ENCODE data around the gene PAX4. TPM values are rescaled to one million over a fixed set of nuclear protein-coding genes. Genes with fewer than 3 reads are reported as not detected.
"Not testable (repeated sequence)": the region's sequence is repeated elsewhere in the genome, so short reads cannot be mapped to it uniquely, and the experiment has no call there.

Gene PAX4
- total RNA-seq, 1 donor from 2014 or later = not detected

DNA sequence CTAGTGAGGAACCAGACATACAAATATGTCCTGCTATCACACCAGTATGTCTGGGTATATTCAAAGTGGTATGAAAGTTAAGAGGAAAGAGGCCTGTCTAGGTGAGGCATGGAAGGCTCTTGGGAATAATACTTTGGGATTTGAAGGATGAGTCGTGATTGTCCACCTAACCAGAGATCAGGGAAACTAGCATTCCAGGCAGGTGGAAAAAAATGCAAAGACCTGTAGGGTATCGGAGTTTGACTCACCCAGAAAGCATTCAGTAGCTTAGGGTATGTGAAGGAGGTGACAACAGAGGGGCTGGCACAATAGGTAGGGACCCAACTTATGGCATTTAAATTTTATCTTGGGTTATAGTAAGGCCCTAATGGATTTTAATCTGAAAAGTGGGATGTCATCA is 31.6 kb downstream of the PAX4 start:
- intact Hi-C loops (cut with micrococcal nuclease) = loop anchor here (5.0 to 10.0 kb wide), 3 partner anchors 139 to 871 kb away; partner anchors contain the start of gene HILPDA

- intact Hi-C loops (cut with micrococcal nuclease) = loop anchor here (5.0 to 10.0 kb wide), 3 partner anchors 138 to 872 kb away; partner anchors contain the start of gene HILPDA
These were observed 32.6 kb downstream of the PAX4 start, which contains the start of gene GCC1 for GRCh38 chr7:127585044-127585953. Gene GCC1, minus strand, starts transcription at chr7:127585596. Its CDS starts 414 bp downstream, at chr7:127585182.

- intact Hi-C loops (cut with micrococcal nuclease) = loop anchor here (1.0 to 10.0 kb wide), 4 partner anchors 137 to 873 kb away; partner anchors contain the start of genes HILPDA and ZNF800
These were observed 33.3 kb downstream of the PAX4 start for GRCh38 chr7:127584648-127585043.

DNA sequence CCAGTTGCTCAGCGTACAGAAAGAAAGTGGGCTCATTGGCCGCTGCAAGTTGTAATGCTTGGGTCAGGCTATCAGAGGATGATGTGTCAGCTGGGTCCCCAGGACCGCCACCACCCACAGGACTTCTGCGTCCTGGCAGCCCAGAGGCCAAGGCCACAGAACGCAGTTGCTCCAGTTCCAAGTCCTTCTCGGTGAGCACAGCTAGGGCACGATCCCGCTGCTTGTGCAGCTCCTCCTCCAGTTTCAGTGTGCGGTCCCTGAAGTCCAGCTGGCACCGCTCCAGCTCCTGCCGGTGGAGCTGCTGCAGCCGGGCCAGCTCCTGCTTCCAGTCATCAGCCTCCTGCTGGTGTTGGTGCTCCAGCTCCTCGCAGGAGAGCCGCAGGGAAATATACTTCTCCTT is 35.6 kb downstream of the PAX4 start:
- intact Hi-C loops (cut with micrococcal nuclease) = loop anchor here (10.0 kb wide), 1 partner anchor 272 kb away; no protein-coding TSS in a partner anchor

DNA sequence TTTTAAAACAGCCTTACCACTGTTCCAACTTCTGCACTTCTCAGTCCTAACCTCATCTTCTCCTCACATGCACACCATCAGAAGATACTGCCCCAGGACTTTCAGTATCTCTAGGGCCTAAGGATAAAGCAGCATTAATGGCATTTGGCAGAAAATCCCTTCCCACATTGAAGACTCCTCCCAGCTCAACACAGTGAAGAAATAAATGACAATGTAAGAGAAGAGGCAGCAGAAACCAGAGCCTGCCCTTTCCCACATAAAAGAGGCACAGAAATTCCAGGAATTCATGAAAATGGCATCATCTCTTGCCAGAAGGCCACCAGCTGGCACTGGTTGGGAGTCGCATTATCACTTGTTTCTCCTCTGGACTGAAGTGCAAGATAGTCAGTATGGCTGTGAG is 36.2 kb downstream of the PAX4 start:
- intact Hi-C loops (cut with micrococcal nuclease) = loop anchor here (10.0 kb wide), 1 partner anchor 273 kb away; no protein-coding TSS in a partner anchor

DNA sequence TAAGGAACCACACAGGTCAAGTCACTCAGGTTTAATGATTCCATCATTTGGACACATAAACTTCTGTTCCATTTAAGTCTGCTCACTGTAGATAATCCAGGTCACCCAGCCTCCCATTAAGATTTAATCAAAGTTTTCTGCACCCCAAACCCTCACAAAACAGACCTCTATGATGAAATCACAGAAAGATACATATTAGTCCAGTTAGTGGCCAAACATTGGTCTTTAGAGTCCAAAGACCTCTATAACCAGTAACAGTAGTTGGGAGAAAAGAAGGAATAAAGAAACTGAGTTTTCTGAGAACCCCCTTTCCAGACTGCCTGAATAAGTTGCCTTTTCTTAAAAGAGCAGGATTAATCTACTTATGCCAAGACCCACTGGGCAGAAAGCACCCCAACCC is 37.3 kb downstream of the PAX4 start:
- intact Hi-C loops (cut with micrococcal nuclease) = loop anchor here (10.0 kb wide), 1 partner anchor 274 kb away; no protein-coding TSS in a partner anchor

GRCh38 chr7:127578711-127579275 is 39.1 kb downstream of the PAX4 start:
- intact Hi-C loops (cut with micrococcal nuclease) = no loop called here

DNA sequence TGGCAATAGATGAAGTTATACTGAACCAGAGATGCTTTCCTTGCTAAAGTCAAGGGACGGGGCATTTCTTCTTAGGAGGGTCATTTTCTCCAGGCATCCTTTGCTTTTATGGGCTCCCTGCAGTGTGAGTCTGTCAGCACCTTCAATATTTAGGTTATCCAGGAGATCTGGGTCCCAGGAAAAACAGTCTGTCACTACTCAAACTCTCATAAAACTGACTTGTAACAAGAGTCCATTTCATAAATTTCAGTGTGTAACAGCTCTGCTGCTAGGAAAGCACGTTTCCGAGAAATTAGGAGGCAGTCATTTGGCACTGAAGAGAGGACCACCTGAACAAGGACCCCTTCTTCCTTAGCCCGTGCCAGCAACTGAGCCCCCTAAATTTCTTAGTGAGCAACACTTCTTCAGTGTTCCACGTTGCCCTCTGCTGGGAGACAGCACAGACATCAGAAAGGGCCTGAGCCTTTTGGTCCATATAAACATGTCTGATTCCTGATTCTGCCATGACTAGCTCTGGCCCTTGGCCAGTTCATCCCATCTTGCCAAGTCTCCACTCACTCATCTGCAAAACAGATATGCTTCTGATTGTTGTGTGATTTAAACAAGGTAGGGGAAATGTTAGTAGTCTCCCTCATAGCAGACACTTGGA is 39.8 kb downstream of the PAX4 start:
- intact Hi-C loops (cut with micrococcal nuclease) = no loop called here

- intact Hi-C loops (cut with micrococcal nuclease) = no loop called here
These were observed 46.0 kb downstream of the PAX4 start for GRCh38 chr7:127571741-127572505.

- intact Hi-C loops (cut with micrococcal nuclease) = not testable (repeated sequence)
These were observed 49.9 kb downstream of the PAX4 start for GRCh38 chr7:127568034-127568433.

DNA sequence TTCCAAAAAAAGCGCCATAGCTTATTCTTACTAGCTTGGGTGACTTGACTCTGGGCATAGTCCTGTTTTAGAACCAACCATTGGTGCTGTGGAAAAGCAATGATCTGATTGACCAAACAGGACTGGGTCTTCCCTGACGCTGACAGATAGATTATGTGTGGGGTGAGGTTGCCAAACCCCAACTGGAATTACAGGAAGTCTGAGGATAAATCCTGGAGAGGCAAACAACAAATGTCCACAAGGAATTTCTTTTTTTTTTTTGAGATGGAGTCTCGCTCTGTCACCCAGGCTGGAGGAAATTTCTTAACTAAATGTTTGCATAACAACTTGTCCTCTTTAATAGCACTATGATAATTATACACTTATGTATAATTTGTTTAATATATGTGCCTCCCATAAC is 51.7 kb downstream of the PAX4 start:
- intact Hi-C loops (cut with micrococcal nuclease) = no loop called here

Other genes with a start within 250 kb of the PAX4 start
- gene ZNF800, start 225.4 kb downstream of the PAX4 start, total RNA-seq = 42.3 and 42.4 TPM in 2 replicates
- 17.9 and 18.1 TPM in 2 replicates for gene GCC1, start 32.5 kb downstream of the PAX4 start, total RNA-seq
- gene ARF5, start 29.7 kb downstream of the PAX4 start, total RNA-seq = 102 and 118 TPM in 2 replicates
- gene FSCN3, start 24.4 kb downstream of the PAX4 start, total RNA-seq = 1.0 and 1.2 TPM in 2 replicates
- 271 and 275 TPM in 2 replicates for gene SND1, start 34.1 kb upstream of the PAX4 start, total RNA-seq

Measured in T-helper 2 cell treated with Interferon-gamma antibody and Interleukin-4, amounts not matched to agents 100 ng/mL and 5 ng/mL, for 36 hours (primary cell).